ENCODE results near the gene KCNQ5.

DNA sequence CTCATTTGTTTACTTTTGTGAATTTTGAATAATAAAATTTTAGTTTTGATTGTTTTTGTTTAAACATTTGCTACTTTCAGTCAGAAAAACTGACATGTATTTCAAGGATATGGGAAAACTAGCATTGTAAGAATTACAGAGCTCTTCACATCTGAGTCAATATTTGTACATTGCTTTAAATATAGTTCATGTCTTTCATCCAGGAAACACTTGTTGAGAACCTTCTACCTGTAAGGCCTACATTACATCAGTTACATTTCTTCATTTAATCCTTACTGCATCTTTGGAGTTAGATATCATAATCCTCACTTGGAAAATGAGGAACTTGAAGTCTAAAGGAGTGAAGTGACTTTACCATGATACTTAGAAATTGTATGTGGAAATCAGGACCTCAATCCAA, 242.9 kb downstream of the KCNQ5 start:
- TF ChIP-seq CTCF (IDR thresholded peaks at IDR 0.05), result no peak
- no peak for TF ChIP-seq POLR2A (IDR thresholded peaks at IDR 0.05)
